HG02642 (cell line): ENCODE data around the gene TACC3.

Experiments used
- ATAC-seq: cut with Tn5 transposase; IDR thresholded peaks from one replicate; pipeline ENCODE4 v1.9.1; 2021; ENCODE audit warnings: mild to moderate bottlenecking; ENCODE audit not compliant: unreplicated experiment, poor library complexity

The TACC3 gene

GRCh38 chr4:1756893-1757779 lies 35.8 kb downstream of the TACC3 start:
- no peak for ATAC-seq

GRCh38 chr4:1757836-1758235 lies 36.5 kb downstream of the TACC3 start:
- ATAC-seq, result no peak

GRCh38 chr4:1758306-1759121 lies 37.2 kb downstream of the TACC3 start:
- no peak for ATAC-seq

GRCh38 chr4:1759170-1759817 lies 38.0 kb downstream of the TACC3 start:
- ATAC-seq, result no peak

GRCh38 chr4:1759818-1760223 lies 38.5 kb downstream of the TACC3 start:
- ATAC-seq, result no peak

- ATAC-seq, result no peak
Measured at GRCh38 chr4:1760521-1761071, 39.3 kb downstream of the TACC3 start.

- ATAC-seq, result no peak
Measured at GRCh38 chr4:1761130-1761689, 39.9 kb downstream of the TACC3 start.

GRCh38 chr4:1762264-1763010 lies 41.1 kb downstream of the TACC3 start:
- no peak for ATAC-seq

GRCh38 chr4:1763070-1763549 lies 41.8 kb downstream of the TACC3 start:
- no peak for ATAC-seq

GRCh38 chr4:1763550-1764080 lies 42.3 kb downstream of the TACC3 start:
- ATAC-seq, result no peak

- ATAC-seq, result no peak
Measured at GRCh38 chr4:1764670-1765069, 43.3 kb downstream of the TACC3 start.

- no peak for ATAC-seq
Measured at GRCh38 chr4:1765409-1766072, 44.2 kb downstream of the TACC3 start.

- ATAC-seq, result no peak
Measured at GRCh38 chr4:1766106-1767060, 45.1 kb downstream of the TACC3 start.

- ATAC-seq, result no peak
Measured at GRCh38 chr4:1767061-1767769, 45.9 kb downstream of the TACC3 start.

- no peak for ATAC-seq
Measured at GRCh38 chr4:1767770-1768366, 46.5 kb downstream of the TACC3 start.

GRCh38 chr4:1768367-1769034 lies 47.2 kb downstream of the TACC3 start:
- ATAC-seq, result no peak
